ENCODE data around the gene TCTN1. TPM values are rescaled to one million over a fixed set of nuclear protein-coding genes. Genes with fewer than 3 reads are reported as not detected.

Gene TCTN1
- total RNA-seq, 2 donors from 2014 or later = 45.5 to 68.7 TPM

- Histone ChIP-seq H3K4me3 (no peak overlapping the region), H3K27ac (no peak overlapping the region)
- intact Hi-C loops (cut with DNase I) = no loop called here
Observed at GRCh38 chr12:110615171-110615570, 1.2 kb downstream of the TCTN1 start.

GRCh38 chr12:110616471-110617115, 2.7 kb downstream of the TCTN1 start:
- H3K9me3 ChIP-seq = no peaks in the 10 kb centered on the region
- no peaks in the 10 kb centered on the region for H3K27me3 ChIP-seq (replicated peaks; ENCODE audit: insufficient read depth)
- DNase-seq (ENCODE audit: low spot score) = no peak
- intact Hi-C loops (cut with DNase I) = no loop called here
- H3K36me3 ChIP-seq = no peaks in the 10 kb centered on the region
- no peak overlapping the region for H3K27ac ChIP-seq
- TF ChIP-seq POLR2AphosphoS5 (IDR thresholded peaks at IDR 0.05) (no peak), CTCF (IDR thresholded peaks at IDR 0.05) (no peak), POLR2A (IDR thresholded peaks at IDR 0.05) (no peak)
- H3K4me3 ChIP-seq = no peak overlapping the region
- H3K4me1 ChIP-seq (replicated peaks) = no peaks in the 10 kb centered on the region
- WGBS = 90% methylated on average over 5 of the region's 5 CpGs

More at GRCh38 chr12:110615171-110615570, 1.2 kb downstream of the TCTN1 start:
- Histone ChIP-seq H3K9me3 (no peaks in the 10 kb centered on the region), H3K27me3 (replicated peaks; ENCODE audit: insufficient read depth) (no peaks in the 10 kb centered on the region), H3K36me3 (no peaks in the 10 kb centered on the region), H3K4me1 (replicated peaks) (no peaks in the 10 kb centered on the region)
- DNase-seq (ENCODE audit: low spot score) = no peak
- TF ChIP-seq CTCF (IDR thresholded peaks at IDR 0.05) = no peak
- no peak for TF ChIP-seq POLR2A (IDR thresholded peaks at IDR 0.05)
- TF ChIP-seq POLR2AphosphoS5 (IDR thresholded peaks at IDR 0.05) = no peak
- WGBS = 93% methylated on average over 8 of the region's 8 CpGs

- Histone ChIP-seq H3K27ac (no peak overlapping the region), H3K9me3 (no peaks in the 10 kb centered on the region), H3K36me3 (no peaks in the 10 kb centered on the region), H3K4me3 (no peak overlapping the region), H3K27me3 (replicated peaks; ENCODE audit: insufficient read depth) (no peaks in the 10 kb centered on the region), H3K4me1 (replicated peaks) (no peaks in the 10 kb centered on the region)
- DNase-seq (ENCODE audit: low spot score) = no peak
- intact Hi-C loops (cut with DNase I) = no loop called here
- TF ChIP-seq CTCF (IDR thresholded peaks at IDR 0.05) (no peak), POLR2A (IDR thresholded peaks at IDR 0.05) (no peak), POLR2AphosphoS5 (IDR thresholded peaks at IDR 0.05) (no peak)
- WGBS = 87% methylated on average over 4 of the region's 4 CpGs
Observed at GRCh38 chr12:110619534-110619953, 5.6 kb downstream of the TCTN1 start.

GRCh38 chr12:110622582-110622981, 8.7 kb downstream of the TCTN1 start:
- TF ChIP-seq POLR2A (IDR thresholded peaks at IDR 0.05) (no peak), POLR2AphosphoS5 (IDR thresholded peaks at IDR 0.05) (no peak), CTCF (IDR thresholded peaks at IDR 0.05) (no peak)
- Histone ChIP-seq H3K9me3 (no peaks in the 10 kb centered on the region), H3K4me1 (replicated peaks) (no peaks in the 10 kb centered on the region), H3K36me3 (no peaks in the 10 kb centered on the region), H3K27me3 (replicated peaks; ENCODE audit: insufficient read depth) (no peaks in the 10 kb centered on the region), H3K4me3 (no peak overlapping the region), H3K27ac (no peak overlapping the region)
- no peak for DNase-seq (ENCODE audit: low spot score)
- intact Hi-C loops (cut with DNase I) = no loop called here
- WGBS = 92% methylated on average over 3 of the region's 3 CpGs

GRCh38 chr12:110627500-110628195, 13.7 kb downstream of the TCTN1 start:
- H3K9me3 ChIP-seq = no peaks in the 10 kb centered on the region
- no peaks in the 10 kb centered on the region for H3K36me3 ChIP-seq
- H3K4me3 ChIP-seq = no peak overlapping the region
- TF ChIP-seq POLR2A (IDR thresholded peaks at IDR 0.05) = no peak
- no peak for DNase-seq (ENCODE audit: low spot score)
- no peaks in the 10 kb centered on the region for H3K4me1 ChIP-seq (replicated peaks)
- no peak overlapping the region for H3K27ac ChIP-seq
- intact Hi-C loops (cut with DNase I) = no loop called here
- H3K27me3 ChIP-seq (replicated peaks; ENCODE audit: insufficient read depth) = no peaks in the 10 kb centered on the region
- WGBS = 83% methylated on average over 8 of the region's 8 CpGs

Measured in prostate gland (tissue), 2 donors.